ENCODE results near the gene HVCN1. TPM values are rescaled to one million over a fixed set of nuclear protein-coding genes. Genes with fewer than 3 reads are reported as not detected.

Gene HVCN1
- total RNA-seq, 2 donors from 2014 or later: 5.4 to 11.2 TPM

DNA sequence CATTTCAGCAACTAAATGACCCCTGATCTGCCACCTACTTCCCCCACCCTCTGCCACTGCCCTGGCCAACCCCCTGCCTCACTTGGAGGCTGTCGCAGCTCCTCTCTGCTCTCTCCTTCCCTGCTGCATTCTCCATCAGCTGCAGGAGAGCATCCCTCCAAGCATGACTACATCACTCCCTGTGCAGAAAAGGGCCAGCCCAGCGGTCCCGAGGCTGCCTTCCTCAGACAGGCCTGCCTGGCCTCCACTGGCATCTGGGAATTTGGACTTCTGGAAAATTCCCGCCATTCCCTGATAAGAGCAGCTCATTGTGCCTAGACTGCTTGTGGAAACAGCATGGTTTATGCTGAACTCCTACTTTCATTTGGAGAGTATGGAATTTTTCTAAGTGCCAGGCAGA lies 12.7 kb downstream of the HVCN1 start:
- Histone ChIP-seq H3K27ac (no peak overlapping the region), H3K36me3 (no peaks in the 10 kb centered on the region), H3K4me3 (no peak overlapping the region), H3K9me3 (no peaks in the 10 kb centered on the region), H3K27me3 (replicated peaks; ENCODE audit: insufficient read depth) (no peaks in the 10 kb centered on the region), H3K4me1 (replicated peaks) (no peaks in the 10 kb centered on the region)
- 94% methylated on average over 4 of the region's 4 CpGs for WGBS
- intact Hi-C loops (cut with DNase I): no loop called here
- TF ChIP-seq, protein P1, sequence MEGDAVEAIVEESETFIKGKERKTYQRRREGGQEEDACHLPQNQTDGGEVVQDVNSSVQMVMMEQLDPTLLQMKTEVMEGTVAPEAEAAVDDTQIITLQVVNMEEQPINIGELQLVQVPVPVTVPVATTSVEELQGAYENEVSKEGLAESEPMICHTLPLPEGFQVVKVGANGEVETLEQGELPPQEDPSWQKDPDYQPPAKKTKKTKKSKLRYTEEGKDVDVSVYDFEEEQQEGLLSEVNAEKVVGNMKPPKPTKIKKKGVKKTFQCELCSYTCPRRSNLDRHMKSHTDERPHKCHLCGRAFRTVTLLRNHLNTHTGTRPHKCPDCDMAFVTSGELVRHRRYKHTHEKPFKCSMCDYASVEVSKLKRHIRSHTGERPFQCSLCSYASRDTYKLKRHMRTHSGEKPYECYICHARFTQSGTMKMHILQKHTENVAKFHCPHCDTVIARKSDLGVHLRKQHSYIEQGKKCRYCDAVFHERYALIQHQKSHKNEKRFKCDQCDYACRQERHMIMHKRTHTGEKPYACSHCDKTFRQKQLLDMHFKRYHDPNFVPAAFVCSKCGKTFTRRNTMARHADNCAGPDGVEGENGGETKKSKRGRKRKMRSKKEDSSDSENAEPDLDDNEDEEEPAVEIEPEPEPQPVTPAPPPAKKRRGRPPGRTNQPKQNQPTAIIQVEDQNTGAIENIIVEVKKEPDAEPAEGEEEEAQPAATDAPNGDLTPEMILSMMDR (IDR thresholded peaks at IDR 0.05): no peak
- TF ChIP-seq POLR2AphosphoS5 (IDR thresholded peaks at IDR 0.05) (no peak), POLR2A (IDR thresholded peaks at IDR 0.05) (no peak)
- no peak for DNase-seq (ENCODE audit: low spot score)

DNA sequence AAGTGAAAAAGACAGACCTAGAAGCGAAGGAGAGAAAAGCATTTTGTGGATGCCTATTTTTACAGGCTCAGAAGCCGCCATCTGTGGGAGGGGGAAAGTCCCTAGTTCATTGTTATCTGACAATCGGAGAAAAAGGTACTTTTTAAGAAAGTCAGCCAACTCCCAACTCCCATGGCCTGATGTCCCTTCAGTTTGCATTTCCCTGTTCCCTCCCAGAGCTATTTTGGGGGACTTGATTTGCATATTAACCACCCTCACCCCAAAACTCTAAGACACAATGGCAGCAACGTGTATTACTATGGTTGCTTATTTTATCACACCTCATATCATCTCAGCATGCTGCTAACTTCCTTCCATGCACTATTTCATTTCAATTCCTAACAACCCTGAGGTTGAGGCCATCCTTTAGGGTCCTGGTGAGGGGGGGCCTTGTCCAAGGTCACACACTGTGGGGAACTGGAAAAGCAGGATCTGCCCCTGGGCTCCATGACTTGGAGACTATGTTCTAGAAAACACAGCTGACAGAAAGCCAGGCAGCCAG lies 18.7 kb downstream of the HVCN1 start:
- Histone ChIP-seq H3K4me3 (no peak overlapping the region), H3K27ac (no peak overlapping the region), H3K4me1 (replicated peaks) (no peaks in the 10 kb centered on the region), H3K36me3 (no peaks in the 10 kb centered on the region), H3K9me3 (no peaks in the 10 kb centered on the region), H3K27me3 (replicated peaks; ENCODE audit: insufficient read depth) (no peaks in the 10 kb centered on the region)
- no peak for TF ChIP-seq POLR2AphosphoS5 (IDR thresholded peaks at IDR 0.05)
- TF ChIP-seq, protein P1 (IDR thresholded peaks at IDR 0.05): no peak
- no peak for TF ChIP-seq POLR2A (IDR thresholded peaks at IDR 0.05)
- DNase-seq (ENCODE audit: low spot score): no peak
- intact Hi-C loops (cut with DNase I): no loop called here
- whole genome bisulfite sequencing: 46% methylated on average over 4 of the region's 4 CpGs

DNA sequence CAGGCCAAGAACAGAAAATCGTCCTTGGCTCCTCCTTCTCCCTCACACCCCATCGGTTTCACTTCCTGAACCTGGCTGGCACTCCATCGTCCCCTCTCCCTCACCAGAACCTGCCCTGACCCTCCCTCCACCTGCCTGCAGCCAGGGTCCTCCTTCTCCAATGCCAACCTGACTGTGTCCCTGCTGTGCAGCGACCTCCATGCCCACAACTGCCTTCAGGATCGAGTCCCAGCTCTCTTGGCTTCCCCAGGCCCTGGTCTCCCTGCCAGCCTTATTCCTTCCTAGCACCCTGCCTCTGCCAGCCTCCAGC lies 19.8 kb downstream of the HVCN1 start:
- H3K4me3 ChIP-seq: no peak overlapping the region
- H3K4me1 ChIP-seq (replicated peaks): no peaks in the 10 kb centered on the region
- DNase-seq (ENCODE audit: low spot score): no peak
- no peaks in the 10 kb centered on the region for H3K9me3 ChIP-seq
- no peaks in the 10 kb centered on the region for H3K36me3 ChIP-seq
- H3K27ac ChIP-seq: no peak overlapping the region
- 52% methylated on average over 5 of the region's 5 CpGs for WGBS
- TF ChIP-seq POLR2A (IDR thresholded peaks at IDR 0.05) (no peak), POLR2AphosphoS5 (IDR thresholded peaks at IDR 0.05) (no peak)
- TF ChIP-seq, protein P1 (IDR thresholded peaks at IDR 0.05): no peak
- intact Hi-C loops (cut with DNase I): no loop called here
- no peaks in the 10 kb centered on the region for H3K27me3 ChIP-seq (replicated peaks; ENCODE audit: insufficient read depth)

DNA sequence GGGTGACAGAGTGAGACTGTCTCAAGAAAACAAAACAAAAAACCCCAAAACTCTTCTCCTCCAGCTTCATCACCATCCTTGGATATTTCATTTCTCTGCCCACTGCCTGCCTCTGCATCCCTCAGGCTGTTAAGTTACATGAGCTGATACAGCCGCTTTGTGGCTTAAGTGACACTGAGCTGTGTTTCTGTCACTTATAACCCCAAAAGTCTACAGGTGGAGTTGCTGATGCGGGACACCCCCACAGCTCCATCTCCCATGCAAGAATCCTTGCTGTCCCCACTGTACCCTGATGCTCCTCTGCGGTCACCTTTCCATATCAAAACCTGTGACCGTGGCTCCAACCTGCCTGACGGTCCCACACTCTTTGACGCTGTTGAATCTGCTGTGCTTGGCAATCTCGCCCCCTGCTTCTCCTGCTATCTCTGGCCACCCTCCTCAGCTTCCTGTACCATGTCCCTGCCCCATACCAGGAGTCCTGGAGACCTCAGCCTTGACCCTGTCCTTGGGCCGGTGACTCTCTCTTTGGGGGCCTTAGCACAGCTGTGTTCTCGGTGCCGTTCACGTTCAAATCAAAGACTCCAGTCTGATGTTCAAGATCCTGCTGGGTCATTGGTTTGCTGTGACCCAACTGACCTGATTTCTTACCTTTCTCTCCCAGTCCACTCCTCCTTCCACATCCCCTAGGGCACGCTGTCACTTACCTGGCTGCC lies 20.3 kb downstream of the HVCN1 start:
- intact Hi-C loops (cut with DNase I): no loop called here
- Histone ChIP-seq H3K36me3 (no peaks in the 10 kb centered on the region), H3K4me3 (no peak overlapping the region), H3K27me3 (replicated peaks; ENCODE audit: insufficient read depth) (no peaks in the 10 kb centered on the region), H3K27ac (no peak overlapping the region), H3K4me1 (replicated peaks) (no peaks in the 10 kb centered on the region), H3K9me3 (no peaks in the 10 kb centered on the region)
- 96% methylated on average over 12 of the region's 12 CpGs for WGBS
- TF ChIP-seq, protein P1 (IDR thresholded peaks at IDR 0.05): no peak
- no peak for TF ChIP-seq POLR2A (IDR thresholded peaks at IDR 0.05)
- TF ChIP-seq POLR2AphosphoS5 (IDR thresholded peaks at IDR 0.05): no peak
- DNase-seq (ENCODE audit: low spot score): no peak

DNA sequence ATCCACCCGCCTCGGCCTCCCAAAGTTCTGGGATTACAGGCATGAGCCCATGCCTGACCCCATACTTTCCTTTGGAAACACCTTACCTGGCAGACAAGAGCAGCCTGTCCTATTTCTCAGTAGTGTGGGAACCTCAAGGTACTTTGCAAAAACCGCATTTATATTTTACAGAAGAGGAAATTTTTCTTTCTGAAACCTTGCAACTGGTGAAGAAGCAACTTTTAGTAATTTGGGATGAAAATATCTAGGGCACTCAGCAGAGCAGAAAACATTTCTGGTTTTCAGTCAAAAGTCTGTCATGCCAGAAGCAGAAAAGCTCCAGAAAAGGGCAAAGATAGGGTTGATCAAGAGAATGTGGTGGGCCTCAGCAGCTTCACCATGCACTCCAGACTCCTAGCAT lies 21.2 kb downstream of the HVCN1 start:
- intact Hi-C loops (cut with DNase I): no loop called here
- no peak for DNase-seq (ENCODE audit: low spot score)
- no peaks in the 10 kb centered on the region for H3K36me3 ChIP-seq
- TF ChIP-seq POLR2AphosphoS5 (IDR thresholded peaks at IDR 0.05) (no peak), POLR2A (IDR thresholded peaks at IDR 0.05) (no peak)
- TF ChIP-seq, protein P1 (IDR thresholded peaks at IDR 0.05): no peak
- H3K4me1 ChIP-seq (replicated peaks): no peaks in the 10 kb centered on the region
- H3K27ac ChIP-seq: no peak overlapping the region
- H3K9me3 ChIP-seq: no peaks in the 10 kb centered on the region
- H3K4me3 ChIP-seq: no peak overlapping the region
- 92% methylated on average over 3 of the region's 3 CpGs for WGBS
- H3K27me3 ChIP-seq (replicated peaks; ENCODE audit: insufficient read depth): no peaks in the 10 kb centered on the region
